ENCODE results near the gene ZNF774. TPM values are rescaled to one million over a fixed set of nuclear protein-coding genes. Genes with fewer than 3 reads are reported as not detected.

The ZNF774 gene
- total RNA-seq, 1 donor from 2014 or later, result 0.21 TPM

DNA sequence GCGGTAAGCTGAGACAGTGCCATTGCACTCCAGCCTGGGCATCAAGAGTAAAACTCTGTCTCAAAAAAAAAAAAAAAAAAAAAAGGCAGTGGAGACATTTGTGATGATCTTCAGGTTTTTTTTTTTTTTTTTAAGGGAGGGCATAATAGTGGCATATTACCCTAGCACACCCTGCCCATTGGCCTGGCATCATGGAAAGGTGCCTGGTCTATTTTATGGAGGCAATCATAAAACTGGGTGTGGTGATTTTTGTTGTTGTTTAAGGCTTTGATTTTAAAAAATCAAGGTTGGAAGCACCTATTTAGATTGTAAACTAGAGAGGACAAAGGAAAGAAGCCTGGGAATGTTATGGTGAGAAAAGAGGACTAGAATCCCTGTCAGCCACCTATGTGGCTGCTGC is 42.0 kb downstream of the ZNF774 start:
- Histone ChIP-seq H3K27me3 (no peaks in the 10 kb centered on the region), H3K4me3 (no peak overlapping the region), H3K36me3 (peaks cover 5 to 19% of the 10 kb centered on the region in 2 donors), H3K27ac (peak overlapping the region; percentile 5 to 38), H3K9me3 (no peaks in the 10 kb centered on the region), H3K4me1 (peaks cover 20 to 61% of the 10 kb centered on the region in 2 donors)
- intact Hi-C loops (cut with DNase I), result loop anchor here (5.0 kb wide), 1 partner anchor 33 kb away; no protein-coding TSS in a partner anchor
- no peak for TF ChIP-seq CTCF (IDR thresholded peaks at IDR 0.05)
- no peak for DNase-seq (ENCODE audit: low spot score in 2 of 2)

DNA sequence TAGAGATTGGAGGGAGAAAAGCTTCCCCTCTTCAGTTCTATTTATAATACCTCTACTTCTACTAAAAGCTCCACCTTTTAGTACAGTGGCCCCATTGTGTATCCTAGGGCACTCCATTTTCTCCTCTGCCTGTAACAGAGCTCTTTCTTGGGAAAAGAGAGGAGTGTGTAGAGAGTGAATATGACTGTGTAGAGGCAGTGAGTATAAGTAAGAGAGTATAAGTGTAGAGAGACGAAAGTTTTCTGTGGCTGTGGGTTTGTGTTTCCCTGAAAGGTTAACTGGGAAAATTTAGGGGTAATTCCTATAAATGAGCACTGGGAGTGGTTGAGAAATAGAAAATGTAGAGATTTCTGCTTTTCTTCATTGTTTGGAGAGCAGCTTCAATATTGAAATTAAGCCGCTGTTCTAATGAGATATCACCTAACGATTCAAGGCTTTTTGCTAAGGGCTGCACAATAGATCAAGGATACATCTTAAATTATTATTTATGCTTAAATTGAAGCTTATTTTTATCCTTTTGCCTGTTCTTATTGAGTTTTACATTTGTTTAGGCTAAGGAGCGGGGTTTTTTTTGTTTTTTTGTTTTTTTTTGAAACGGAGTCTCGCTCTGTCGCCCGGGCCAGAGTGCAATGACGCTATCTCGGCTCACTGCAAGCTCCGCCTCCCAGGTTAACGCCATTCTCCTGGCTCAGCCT is 42.8 kb downstream of the ZNF774 start:
- peak overlapping the region; percentile 5 to 38 for H3K27ac ChIP-seq
- peaks cover 5 to 19% of the 10 kb centered on the region in 2 donors for H3K36me3 ChIP-seq
- no peaks in the 10 kb centered on the region for H3K9me3 ChIP-seq
- TF ChIP-seq CTCF (IDR thresholded peaks at IDR 0.05), result no peak
- DNase-seq (ENCODE audit: low spot score in 2 of 2), result no peak
- no peak overlapping the region for H3K4me3 ChIP-seq
- no peaks in the 10 kb centered on the region for H3K27me3 ChIP-seq
- intact Hi-C loops (cut with DNase I), result loop anchor here (5.0 kb wide), 1 partner anchor 32 kb away; no protein-coding TSS in a partner anchor
- peaks cover 20 to 69% of the 10 kb centered on the region in 2 donors for H3K4me1 ChIP-seq

GRCh38 chr15:90396321-90396720 is 44.2 kb downstream of the ZNF774 start:
- intact Hi-C loops (cut with DNase I), result no loop called here
- Histone ChIP-seq H3K4me1 (peaks cover 21 to 73% of the 10 kb centered on the region in 2 donors), H3K9me3 (no peaks in the 10 kb centered on the region), H3K36me3 (peaks cover 0 to 11% of the 10 kb centered on the region in 2 donors), H3K27ac (peak overlapping the region; percentile 8 to 58), H3K27me3 (no peaks in the 10 kb centered on the region), H3K4me3 (no peak overlapping the region)
- no peak for DNase-seq (ENCODE audit: low spot score in 2 of 2)
- no peak for TF ChIP-seq CTCF (IDR thresholded peaks at IDR 0.05)

GRCh38 chr15:90400005-90400758 is 48.1 kb downstream of the ZNF774 start:
- Histone ChIP-seq H3K9me3 (no peaks in the 10 kb centered on the region), H3K36me3 (no peaks in the 10 kb centered on the region), H3K27me3 (no peaks in the 10 kb centered on the region), H3K4me3 (peak overlapping the region; percentile 19 to 36), H3K4me1 (peaks cover 24 to 83% of the 10 kb centered on the region in 2 donors), H3K27ac (peak overlapping the region; percentile 89 to 91)
- DNase-seq (ENCODE audit: low spot score in 2 of 2), result no peak
- no peak for TF ChIP-seq CTCF (IDR thresholded peaks at IDR 0.05)
- intact Hi-C loops (cut with DNase I), result loop anchor here (1.0 to 5.0 kb wide), 2 partner anchors 12 to 48 kb away; partner anchors contain the start of genes IQGAP1 and ZNF774

DNA sequence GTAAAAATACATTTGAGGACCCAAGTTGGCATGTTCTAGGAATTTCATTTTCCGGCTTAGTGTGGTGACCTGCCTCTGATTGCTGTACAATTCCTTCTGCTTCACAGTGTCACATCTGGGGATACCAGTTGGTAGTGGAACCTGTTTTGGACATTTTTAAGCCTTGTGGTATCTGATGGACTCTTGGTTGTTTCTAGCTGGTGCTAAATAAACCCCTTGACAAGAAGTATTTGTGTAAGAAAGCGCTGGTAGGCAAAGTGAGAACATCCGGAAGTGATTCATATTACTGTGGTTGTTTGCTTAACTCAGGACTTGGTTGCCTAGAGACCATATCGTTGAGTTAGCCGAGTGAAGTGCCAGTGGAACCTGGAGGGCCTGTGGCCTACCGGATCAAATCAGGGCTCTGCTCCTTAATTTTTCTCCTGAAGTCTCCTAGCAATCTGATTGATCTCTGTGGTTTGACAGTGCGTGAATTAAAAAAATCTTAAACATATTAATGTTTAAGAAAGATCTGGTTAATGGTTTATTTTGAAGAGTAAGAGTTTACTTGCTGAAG is 48.8 kb downstream of the ZNF774 start:
- peak; percentile 44 to 91 for DNase-seq (ENCODE audit: low spot score in 2 of 2)
- no peak for TF ChIP-seq CTCF (IDR thresholded peaks at IDR 0.05)

More for the DNA sequence above, 48.8 kb downstream of the ZNF774 start:
- peak overlapping the region; percentile 27 to 36 for H3K4me3 ChIP-seq
- no peaks in the 10 kb centered on the region for H3K36me3 ChIP-seq
- intact Hi-C loops (cut with DNase I), result loop anchor here (1.0 to 5.0 kb wide), 3 partner anchors 13 to 64 kb away; partner anchors contain the start of genes IQGAP1 and ZNF774
- H3K9me3 ChIP-seq, result no peaks in the 10 kb centered on the region
- no peaks in the 10 kb centered on the region for H3K27me3 ChIP-seq
- peaks cover 26 to 83% of the 10 kb centered on the region in 2 donors for H3K4me1 ChIP-seq
- peak overlapping the region; percentile 89 to 91 for H3K27ac ChIP-seq
